ENCODE measurements around the gene SLC11A2.
"Not testable (repeated sequence)": the region's sequence is repeated elsewhere in the genome, so short reads cannot be mapped to it uniquely, and the experiment has no call there.

Gene SLC11A2

DNA sequence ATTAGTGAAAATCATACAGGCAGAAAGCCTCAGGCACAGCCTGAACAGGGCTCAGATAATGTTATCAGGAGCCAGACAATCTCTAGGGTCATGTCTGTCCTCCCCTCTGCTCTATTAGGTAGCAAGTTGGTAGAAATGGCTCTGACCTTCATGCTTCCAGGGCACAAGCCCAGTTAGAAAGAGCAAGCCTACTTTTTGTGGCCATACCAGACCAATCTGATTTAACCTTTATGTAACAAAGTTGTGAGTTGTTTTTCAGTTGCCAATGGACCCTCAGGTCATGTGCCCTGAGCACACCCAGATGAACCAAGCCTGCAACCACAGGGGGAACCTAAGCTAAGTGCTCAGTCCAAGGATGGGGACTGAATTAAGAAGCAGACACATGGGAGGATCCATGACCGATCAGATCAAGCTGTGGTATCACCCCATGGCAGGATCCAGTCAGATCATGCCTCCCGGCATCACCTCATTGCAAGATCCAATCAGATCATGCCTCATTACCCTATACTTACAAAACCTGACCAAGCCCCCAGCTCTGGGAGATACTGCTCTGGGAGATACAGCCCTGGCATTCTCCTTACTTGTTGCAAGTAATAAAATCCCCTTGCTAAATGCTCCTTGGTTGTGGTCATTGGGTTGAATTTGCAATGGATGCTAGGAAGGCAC is 92.6 kb downstream of the SLC11A2 start:
- H3K23ac ChIP-seq (ENCODE audit: low read length), result no peak overlapping the region
- peak overlapping the region; percentile 27 for H2AFZ ChIP-seq (ENCODE audit: insufficient read depth, low read length, poor library complexity)
- peak overlapping the region; percentile 90 for H2BK12ac ChIP-seq (ENCODE audit: low read length)
- H2BK120ac ChIP-seq (ENCODE audit: insufficient read depth, low read length, poor library complexity), result peak overlapping the region; percentile 2
- peak overlapping the region; percentile 57 for H3K27ac ChIP-seq (ENCODE audit: low read depth, low read length)
- peak overlapping the region; percentile 60 for H3K4ac ChIP-seq (ENCODE audit: low read depth, low read length)
- peak overlapping the region; percentile 86 for H4K91ac ChIP-seq (ENCODE audit: low read depth, low read length)
- H3K79me1 ChIP-seq (ENCODE audit: low read length), result peaks cover 14% of the 10 kb centered on the region
- H3K4me1 ChIP-seq (ENCODE audit: control insufficient read depth in 1 of 2, insufficient read depth in 2 of 2, low read length in 2 of 2), result peaks cover 14 to 30% of the 10 kb centered on the region in 2 experiments
- no peaks in the 10 kb centered on the region for H3K27me3 ChIP-seq (ENCODE audit: insufficient read depth, low read length)
- H2BK5ac ChIP-seq (ENCODE audit: low read depth, low read length, poor library complexity), result peak overlapping the region; percentile 44
- no peak overlapping the region for H4K12ac ChIP-seq (ENCODE audit: low read depth, low read length)
- peaks cover 3 to 4% of the 10 kb centered on the region in 2 experiments for H3K36me3 ChIP-seq (ENCODE audit: control insufficient read depth in 1 of 2, insufficient read depth in 2 of 2, low read length in 2 of 2)
- peaks cover 3% of the 10 kb centered on the region for H3K9me3 ChIP-seq (ENCODE audit: insufficient read depth, low read depth, low read length)
- peak overlapping the region; percentile 74 for H3K14ac ChIP-seq (ENCODE audit: low read length)
- H2AK5ac ChIP-seq (ENCODE audit: low read length), result peak overlapping the region; percentile 39
- H3K18ac ChIP-seq (ENCODE audit: low read length), result peak overlapping the region; percentile 89
- H3K79me2 ChIP-seq (ENCODE audit: control insufficient read depth, insufficient read depth, low read length, poor library complexity), result no peaks in the 10 kb centered on the region
- H3K4me2 ChIP-seq (ENCODE audit: low read length), result no peak overlapping the region
- H3K9ac ChIP-seq (ENCODE audit: low read length), result no peak overlapping the region
- peak overlapping the region; percentile 73 for H4K8ac ChIP-seq (ENCODE audit: low read depth, low read length)
- WGBS (ENCODE audit: extremely low coverage, insufficient coverage, insufficient read length), result no CpG with 5 or more reads among the region's 2 CpGs
- DNase-seq, result no peak
- no peak overlapping the region for H3K4me3 ChIP-seq (ENCODE audit: low read depth, low read length)

DNA sequence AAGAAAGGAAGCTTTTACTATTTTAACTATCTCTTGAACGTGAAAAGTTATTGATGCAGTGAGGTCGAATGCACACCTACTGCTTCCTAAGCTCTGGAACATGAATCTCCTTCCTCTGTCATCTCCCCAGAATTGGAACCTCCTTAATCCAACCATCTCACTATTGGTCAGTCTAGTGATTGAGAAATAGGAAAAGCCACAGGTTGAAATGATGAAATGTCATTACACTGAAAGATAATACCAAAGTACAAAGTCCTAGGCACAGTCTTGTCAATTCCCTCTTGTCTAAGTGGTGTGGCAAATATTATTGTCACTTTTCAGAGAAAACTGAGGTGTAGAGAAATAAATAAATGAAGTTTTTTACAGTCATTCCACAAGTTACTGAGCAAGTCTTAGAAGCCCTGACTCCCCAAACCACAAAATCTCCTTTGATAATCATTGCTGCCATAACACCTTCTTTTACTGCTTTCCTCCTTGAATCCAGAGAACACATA is 93.3 kb downstream of the SLC11A2 start:
- WGBS (ENCODE audit: extremely low coverage, insufficient coverage, insufficient read length), result no CpG with 5 or more reads among the region's 2 CpGs
- H2AK5ac ChIP-seq (ENCODE audit: low read length), result no peak overlapping the region

DNA sequence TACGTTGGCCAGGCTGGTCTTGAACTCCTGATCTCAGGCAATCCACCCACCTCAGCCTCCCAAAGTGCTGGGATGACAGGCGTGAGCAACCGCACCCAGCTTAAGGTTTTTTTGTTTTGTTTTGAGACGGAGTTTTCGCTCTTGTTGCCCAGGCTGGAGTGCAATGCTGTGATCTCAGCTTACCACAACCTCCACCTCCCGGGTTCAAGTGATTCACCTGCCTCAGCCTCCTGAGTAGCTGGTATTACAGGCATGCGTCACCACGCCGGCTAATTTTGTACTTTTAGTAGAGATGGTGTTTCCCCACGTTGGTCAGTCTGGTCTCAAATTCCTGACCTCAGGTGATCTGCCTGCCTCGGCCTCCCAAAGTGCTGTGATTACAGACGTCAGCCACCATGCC is 95.7 kb downstream of the SLC11A2 start:
- H3K27me3 ChIP-seq (ENCODE audit: insufficient read depth, low read length); H3K9ac ChIP-seq (ENCODE audit: low read length); H3K4me3 ChIP-seq (ENCODE audit: low read depth, low read length); H3K36me3 ChIP-seq (ENCODE audit: control insufficient read depth in 1 of 2, insufficient read depth in 2 of 2, low read length in 2 of 2); H4K8ac ChIP-seq (ENCODE audit: low read depth, low read length); H3K4ac ChIP-seq (ENCODE audit: low read depth, low read length); H3K14ac ChIP-seq (ENCODE audit: low read length); H2AK5ac ChIP-seq (ENCODE audit: low read length); H3K23ac ChIP-seq (ENCODE audit: low read length); H2BK12ac ChIP-seq (ENCODE audit: low read length); H4K12ac ChIP-seq (ENCODE audit: low read depth, low read length); H3K9me3 ChIP-seq (ENCODE audit: insufficient read depth, low read depth, low read length); H3K4me2 ChIP-seq (ENCODE audit: low read length); H3K79me2 ChIP-seq (ENCODE audit: control insufficient read depth, insufficient read depth, low read length, poor library complexity); H2BK120ac ChIP-seq (ENCODE audit: insufficient read depth, low read length, poor library complexity): not testable (repeated sequence)
- peak; percentile 92 to 93 for DNase-seq
- H2AFZ ChIP-seq (ENCODE audit: insufficient read depth, low read length, poor library complexity), result peak overlapping the region; percentile 45
- H2BK5ac ChIP-seq (ENCODE audit: low read depth, low read length, poor library complexity), result peak overlapping the region; percentile 73
- WGBS (ENCODE audit: extremely low coverage, insufficient coverage, insufficient read length), result no CpG with 5 or more reads among the region's 12 CpGs
- H4K91ac ChIP-seq (ENCODE audit: low read depth, low read length), result peak overlapping the region; percentile 64
- H3K4me1 ChIP-seq (ENCODE audit: control insufficient read depth in 1 of 2, insufficient read depth in 2 of 2, low read length in 2 of 2), result peaks cover 22 to 34% of the 10 kb centered on the region in 2 experiments
- H3K18ac ChIP-seq (ENCODE audit: low read length), result peak overlapping the region; percentile 76
- H3K79me1 ChIP-seq (ENCODE audit: low read length), result peaks cover 25% of the 10 kb centered on the region
- peak overlapping the region; percentile 56 for H3K27ac ChIP-seq (ENCODE audit: low read depth, low read length)

More for the DNA sequence above, 93.3 kb downstream of the SLC11A2 start:
- Histone ChIP-seq H3K23ac (ENCODE audit: low read length) (no peak overlapping the region), H3K18ac (ENCODE audit: low read length) (no peak overlapping the region), H3K9ac (ENCODE audit: low read length) (no peak overlapping the region), H2BK120ac (ENCODE audit: insufficient read depth, low read length, poor library complexity) (no peak overlapping the region), H2BK5ac (ENCODE audit: low read depth, low read length, poor library complexity) (no peak overlapping the region), H3K4ac (ENCODE audit: low read depth, low read length) (no peak overlapping the region), H3K4me1 (ENCODE audit: control insufficient read depth in 1 of 2, insufficient read depth in 2 of 2, low read length in 2 of 2) (peaks cover 20 to 37% of the 10 kb centered on the region in 2 experiments), H3K14ac (ENCODE audit: low read length) (no peak overlapping the region), H3K27me3 (ENCODE audit: insufficient read depth, low read length) (no peaks in the 10 kb centered on the region), H3K4me3 (ENCODE audit: low read depth, low read length) (no peak overlapping the region), H3K9me3 (ENCODE audit: insufficient read depth, low read depth, low read length) (peaks cover 3% of the 10 kb centered on the region), H3K4me2 (ENCODE audit: low read length) (no peak overlapping the region), H4K12ac (ENCODE audit: low read depth, low read length) (no peak overlapping the region), H3K36me3 (ENCODE audit: control insufficient read depth in 1 of 2, insufficient read depth in 2 of 2, low read length in 2 of 2) (peaks cover 3 to 4% of the 10 kb centered on the region in 2 experiments), H4K91ac (ENCODE audit: low read depth, low read length) (no peak overlapping the region), H2BK12ac (ENCODE audit: low read length) (no peak overlapping the region), H2AFZ (ENCODE audit: insufficient read depth, low read length, poor library complexity) (no peak overlapping the region), H4K8ac (ENCODE audit: low read depth, low read length) (no peak overlapping the region), H3K79me1 (ENCODE audit: low read length) (peaks cover 19% of the 10 kb centered on the region), H3K79me2 (ENCODE audit: control insufficient read depth, insufficient read depth, low read length, poor library complexity) (peaks cover under 1% of the 10 kb centered on the region), H3K27ac (ENCODE audit: low read depth, low read length) (peak overlapping the region; percentile 57)
- no peak for DNase-seq

DNA sequence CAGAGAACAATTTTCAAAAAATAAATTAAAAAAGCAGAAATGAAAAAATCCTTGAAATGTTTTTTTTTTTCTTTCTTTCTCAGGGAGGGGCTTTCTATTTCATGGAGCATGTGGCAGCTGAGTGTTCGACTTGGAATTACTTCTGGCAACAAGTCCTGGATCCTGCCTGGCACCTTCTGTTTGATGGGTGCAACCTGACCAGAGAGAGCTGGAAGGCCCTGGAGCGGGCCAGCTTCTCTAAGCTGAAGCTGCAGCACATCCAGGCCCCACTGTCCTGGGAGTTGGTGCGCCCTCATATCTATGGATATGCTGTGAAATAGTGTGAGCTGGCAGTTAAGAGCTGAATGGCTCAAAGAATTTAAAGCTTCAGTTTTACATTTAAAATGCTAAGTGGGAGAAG is 96.4 kb downstream of the SLC11A2 start:
- Histone ChIP-seq H4K91ac (ENCODE audit: low read depth, low read length) (peak overlapping the region; percentile 77), H3K18ac (ENCODE audit: low read length) (peak overlapping the region; percentile 60), H3K14ac (ENCODE audit: low read length) (no peak overlapping the region), H2AFZ (ENCODE audit: insufficient read depth, low read length, poor library complexity) (no peak overlapping the region), H4K8ac (ENCODE audit: low read depth, low read length) (no peak overlapping the region), H3K4ac (ENCODE audit: low read depth, low read length) (no peak overlapping the region), H2AK5ac (ENCODE audit: low read length) (peak overlapping the region; percentile 7), H2BK120ac (ENCODE audit: insufficient read depth, low read length, poor library complexity) (peak overlapping the region; percentile 78), H3K27ac (ENCODE audit: low read depth, low read length) (peak overlapping the region; percentile 56), H2BK12ac (ENCODE audit: low read length) (peak overlapping the region; percentile 88), H3K9ac (ENCODE audit: low read length) (no peak overlapping the region), H2BK5ac (ENCODE audit: low read depth, low read length, poor library complexity) (peak overlapping the region; percentile 36), H4K12ac (ENCODE audit: low read depth, low read length) (no peak overlapping the region), H3K4me3 (ENCODE audit: low read depth, low read length) (no peak overlapping the region), H3K23ac (ENCODE audit: low read length) (no peak overlapping the region), H3K4me2 (ENCODE audit: low read length) (no peak overlapping the region), H3K36me3 (ENCODE audit: control insufficient read depth in 1 of 2, insufficient read depth in 2 of 2, low read length in 2 of 2) (peaks cover 0 to 4% of the 10 kb centered on the region in 2 experiments), H3K9me3 (ENCODE audit: insufficient read depth, low read depth, low read length) (no peaks in the 10 kb centered on the region), H3K79me2 (ENCODE audit: control insufficient read depth, insufficient read depth, low read length, poor library complexity) (peaks cover 14% of the 10 kb centered on the region), H3K79me1 (ENCODE audit: low read length) (peaks cover 31% of the 10 kb centered on the region), H3K4me1 (ENCODE audit: control insufficient read depth in 1 of 2, insufficient read depth in 2 of 2, low read length in 2 of 2) (peaks cover 27 to 36% of the 10 kb centered on the region in 2 experiments), H3K27me3 (ENCODE audit: insufficient read depth, low read length) (no peaks in the 10 kb centered on the region)
- DNase-seq, result no peak
- WGBS (ENCODE audit: extremely low coverage, insufficient coverage, insufficient read length), result no CpG with 5 or more reads among the region's 3 CpGs

Measured in trophoblast cell (in vitro differentiated cells and primary cell).